ENCODE results near the gene CACNA1B. TPM values are rescaled to one million over a fixed set of nuclear protein-coding genes. Genes with fewer than 3 reads are reported as not detected.

CACNA1B gene
- total RNA-seq, 8 experiments from 2014 or later, result 0.04 to 12.8 (median 9.7) TPM

GRCh38 chr9:138066049-138066448 is 188.5 kb downstream of the CACNA1B start:
- Histone ChIP-seq H3K4me3 (no peak overlapping the region), H3K4me1 (replicated peaks in 1 of 2) (peaks cover 7 to 16% of the 10 kb centered on the region in 2 donors), H3K27ac (no peak overlapping the region)
- in situ Hi-C loops (cut with MboI; ENCODE audit: low pct_unique_long_range_greater_than_20kb in 2 of 9, low sequenced_read_pairs in 9 of 9, unreplicated experiment in 9 of 9), result no loop called here
- whole genome bisulfite sequencing, 10 experiments, result 10 to 100% (median 54%) methylated on average over 2 to 5 of the region's 6 CpGs; no CpG with 5 or more reads in 4 of the 10 experiments
- ATAC-seq (replicated peaks in 6 of 8), result peak in 1 of 8 experiments; percentile 36

- H3K4me1 ChIP-seq (replicated peaks in 1 of 2), result peaks cover 7 to 16% of the 10 kb centered on the region in 2 donors
- in situ Hi-C loops (cut with MboI; ENCODE audit: low pct_unique_long_range_greater_than_20kb in 2 of 9, low sequenced_read_pairs in 9 of 9, unreplicated experiment in 9 of 9), result no loop called here
- no peak overlapping the region for H3K27ac ChIP-seq
- H3K4me3 ChIP-seq, result no peak overlapping the region
- ATAC-seq (replicated peaks in 6 of 8), result no peak
- 51 to 100% (median 90%) methylated on average over 2 to 12 of the region's 17 CpGs; no CpG with 5 or more reads in 1 of the 10 experiments for WGBS, 10 experiments
These were observed 190.2 kb downstream of the CACNA1B start for GRCh38 chr9:138067613-138068367.

DNA sequence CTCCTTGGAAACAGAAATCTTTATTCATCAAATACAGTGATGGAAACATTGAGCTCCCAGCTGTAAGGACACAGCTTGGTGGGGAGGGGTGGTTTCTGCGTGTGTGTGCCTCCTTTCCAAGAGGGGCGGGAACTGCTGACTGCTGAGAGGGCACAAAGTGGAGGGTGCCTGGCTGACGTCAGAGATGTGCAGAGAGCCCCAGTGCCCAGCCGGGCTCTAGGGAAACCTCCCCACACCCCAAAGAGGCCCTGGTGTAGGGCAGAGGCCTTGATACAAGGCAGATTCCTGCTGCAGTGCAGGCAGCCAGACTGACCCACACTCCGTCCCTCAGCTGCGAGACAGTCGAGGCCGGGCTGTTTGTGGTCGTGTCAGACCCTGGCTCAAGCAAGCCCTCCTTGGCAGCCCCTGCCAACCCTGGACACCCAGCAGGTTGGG is 191.0 kb downstream of the CACNA1B start:
- in situ Hi-C loops (cut with MboI; ENCODE audit: low pct_unique_long_range_greater_than_20kb in 2 of 9, low sequenced_read_pairs in 9 of 9, unreplicated experiment in 9 of 9), result no loop called here
- WGBS, 10 experiments, result 0 to 100% (median 10%) methylated on average over 1 to 3 of the region's 9 CpGs; no CpG with 5 or more reads in 6 of the 10 experiments
- ATAC-seq (replicated peaks in 6 of 8), result peak in 5 of 8 experiments; percentile 83 to 89 (median 88)
- no peak overlapping the region for H3K4me3 ChIP-seq
- peaks cover 7 to 16% of the 10 kb centered on the region in 2 donors for H3K4me1 ChIP-seq (replicated peaks in 1 of 2)
- H3K27ac ChIP-seq, result no peak overlapping the region

DNA sequence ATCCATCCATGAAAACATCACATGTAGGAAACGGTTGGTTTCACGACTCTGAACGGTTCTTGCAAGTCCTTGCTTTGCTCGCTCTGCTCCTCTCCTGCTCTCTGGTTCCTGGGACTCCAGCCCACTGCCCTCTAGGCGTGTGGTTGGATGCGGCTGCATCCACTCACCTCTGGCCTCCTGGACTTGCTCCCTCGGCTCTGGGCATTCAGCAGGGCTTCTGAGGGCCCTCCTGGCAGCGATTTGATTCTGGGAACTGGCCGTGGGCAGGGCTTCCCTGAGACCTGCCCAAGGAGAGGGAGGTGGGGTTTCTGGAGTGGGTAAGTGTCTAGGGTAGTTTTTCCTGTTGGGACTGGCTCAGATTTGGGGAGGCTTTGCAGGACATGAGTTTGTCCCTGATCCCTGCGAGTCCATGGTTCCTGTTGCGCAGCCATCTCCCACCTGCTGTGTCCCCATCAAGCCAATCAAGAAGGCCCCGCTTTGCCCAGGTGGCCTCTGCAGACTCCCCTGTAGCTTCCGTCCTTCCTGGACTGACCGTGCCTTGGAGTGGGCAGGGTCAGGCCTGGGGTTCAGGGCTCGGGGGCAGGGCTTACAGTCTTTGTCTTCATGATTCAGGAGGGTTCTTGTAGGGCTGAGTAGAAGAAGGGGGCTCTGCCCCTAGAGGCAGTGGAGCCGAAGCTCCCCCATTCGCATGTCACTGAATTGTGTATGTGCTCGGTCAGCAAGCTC is 192.3 kb downstream of the CACNA1B start:
- H3K27ac ChIP-seq, result no peak overlapping the region
- peak in 1 of 8 experiments; percentile 5 for ATAC-seq (replicated peaks in 6 of 8)
- H3K4me1 ChIP-seq (replicated peaks in 1 of 2), result peaks cover 7 to 16% of the 10 kb centered on the region in 2 donors
- no peak overlapping the region for H3K4me3 ChIP-seq
- in situ Hi-C loops (cut with MboI; ENCODE audit: low pct_unique_long_range_greater_than_20kb in 2 of 9, low sequenced_read_pairs in 9 of 9, unreplicated experiment in 9 of 9), result no loop called here
- WGBS, 10 experiments, result 7 to 100% (median 66%) methylated on average over 1 to 13 of the region's 18 CpGs

DNA sequence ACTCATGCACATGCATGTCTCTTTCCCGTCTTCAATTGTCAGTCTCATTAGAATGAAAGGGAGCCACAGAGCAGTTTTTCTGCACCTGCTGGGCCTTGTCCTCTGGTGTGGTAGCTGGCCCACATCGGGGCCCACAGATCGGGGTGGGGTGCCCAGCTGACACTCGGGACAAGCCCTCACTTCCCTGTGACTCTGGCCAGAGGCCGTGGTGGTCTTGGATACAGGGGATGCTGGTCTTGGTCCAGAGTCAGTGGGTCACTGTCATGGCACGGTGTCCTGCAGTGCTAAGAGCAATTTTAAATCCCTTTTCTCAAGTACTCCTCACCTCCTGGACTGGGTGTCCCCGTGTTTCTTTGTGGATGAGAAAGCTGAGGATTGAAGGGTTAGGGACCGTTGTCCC is 193.2 kb downstream of the CACNA1B start:
- Histone ChIP-seq H3K4me3 (no peak overlapping the region), H3K27ac (no peak overlapping the region), H3K4me1 (replicated peaks in 1 of 2) (peaks cover 7 to 16% of the 10 kb centered on the region in 2 donors)
- 0 to 100% (median 27%) methylated on average over 1 to 4 of the region's 8 CpGs; no CpG with 5 or more reads in 3 of the 10 experiments for WGBS, 10 experiments
- in situ Hi-C loops (cut with MboI; ENCODE audit: low pct_unique_long_range_greater_than_20kb in 2 of 9, low sequenced_read_pairs in 9 of 9, unreplicated experiment in 9 of 9), result no loop called here
- ATAC-seq (replicated peaks in 6 of 8), result no peak

- no peak overlapping the region for H3K27ac ChIP-seq
- H3K4me3 ChIP-seq, result no peak overlapping the region
- in situ Hi-C loops (cut with MboI; ENCODE audit: low pct_unique_long_range_greater_than_20kb in 2 of 9, low sequenced_read_pairs in 9 of 9, unreplicated experiment in 9 of 9), result no loop called here
- ATAC-seq (replicated peaks in 6 of 8), result no peak
- 20 to 85% methylated on average over 1 to 4 of the region's 14 CpGs; no CpG with 5 or more reads in 8 of the 10 experiments for WGBS, 10 experiments
- H3K4me1 ChIP-seq (replicated peaks in 1 of 2), result peaks cover 7 to 16% of the 10 kb centered on the region in 2 donors
These were observed 193.7 kb downstream of the CACNA1B start for GRCh38 chr9:138071292-138071691.

- no peak for ATAC-seq (replicated peaks in 6 of 8)
- in situ Hi-C loops (cut with MboI; ENCODE audit: low pct_unique_long_range_greater_than_20kb in 2 of 9, low sequenced_read_pairs in 9 of 9, unreplicated experiment in 9 of 9), result no loop called here
- peaks cover 7 to 16% of the 10 kb centered on the region in 2 donors for H3K4me1 ChIP-seq (replicated peaks in 1 of 2)
- no peak overlapping the region for H3K27ac ChIP-seq
- no peak overlapping the region for H3K4me3 ChIP-seq
- WGBS, 10 experiments, result 83 to 100% methylated on average over 1 of the region's 6 CpGs; no CpG with 5 or more reads in 8 of the 10 experiments
These were observed 194.1 kb downstream of the CACNA1B start for GRCh38 chr9:138071731-138072130.

DNA sequence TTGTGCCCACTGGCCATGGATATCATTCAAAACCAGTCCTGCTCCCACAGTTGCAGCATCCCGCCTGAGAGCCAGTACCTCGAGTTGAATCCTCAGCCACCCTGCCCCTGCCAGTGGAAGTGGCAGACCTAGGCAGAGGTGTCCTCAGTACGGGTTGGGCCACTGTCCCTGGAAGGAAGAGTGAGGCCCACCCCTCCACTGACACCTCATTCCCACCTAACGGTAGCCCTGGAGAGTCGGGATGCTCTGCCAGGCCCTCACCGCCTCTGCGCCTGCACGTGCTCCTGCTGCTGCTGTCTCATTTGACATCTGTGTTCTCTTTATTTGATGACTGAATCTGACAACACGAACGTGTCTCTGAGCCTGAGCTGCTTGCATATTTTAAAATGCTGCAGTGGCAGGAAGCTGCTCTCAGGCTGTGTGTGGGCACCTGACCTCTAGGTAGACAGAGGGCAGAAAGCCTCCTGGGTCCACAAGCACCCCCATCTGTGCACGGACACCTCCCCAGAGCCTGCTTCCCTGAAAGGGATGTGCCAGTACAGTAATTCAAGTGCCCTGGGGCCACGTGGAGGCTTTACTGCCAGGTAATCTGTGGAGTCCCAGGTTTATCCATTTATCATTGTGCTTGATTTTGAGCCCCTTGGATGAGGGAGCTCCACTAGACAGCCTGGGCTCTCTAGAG is 194.7 kb downstream of the CACNA1B start:
- H3K27ac ChIP-seq, result no peak overlapping the region
- peaks cover 7 to 16% of the 10 kb centered on the region in 2 donors for H3K4me1 ChIP-seq (replicated peaks in 1 of 2)
- peak in 1 of 8 experiments; percentile 2 for ATAC-seq (replicated peaks in 6 of 8)
- WGBS, 10 experiments, result 20 to 75% (median 35%) methylated on average over 2 to 5 of the region's 12 CpGs; no CpG with 5 or more reads in 5 of the 10 experiments
- H3K4me3 ChIP-seq, result no peak overlapping the region
- in situ Hi-C loops (cut with MboI; ENCODE audit: low pct_unique_long_range_greater_than_20kb in 2 of 9, low sequenced_read_pairs in 9 of 9, unreplicated experiment in 9 of 9), result no loop called here

DNA sequence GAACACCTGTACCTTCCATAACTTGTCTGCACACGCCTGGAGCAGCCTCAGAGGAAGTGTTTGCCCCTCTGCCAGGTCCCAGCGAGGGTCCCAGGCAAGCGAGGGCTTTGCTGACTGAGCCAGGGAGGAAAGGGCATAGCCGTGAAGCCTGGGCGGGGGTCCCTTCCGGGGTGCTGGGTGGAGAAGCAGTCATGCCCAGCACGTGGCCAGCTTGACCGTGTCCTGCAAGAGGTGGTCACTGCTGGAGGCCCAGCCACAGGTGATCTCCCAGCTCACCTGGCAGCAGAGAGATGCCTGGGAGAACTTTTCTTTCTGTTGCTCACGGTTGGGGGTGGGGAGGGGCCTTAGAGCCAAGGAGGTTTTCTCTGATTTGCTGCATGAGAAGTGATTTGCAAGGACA is 195.3 kb downstream of the CACNA1B start:
- no peak overlapping the region for H3K27ac ChIP-seq
- in situ Hi-C loops (cut with MboI; ENCODE audit: low pct_unique_long_range_greater_than_20kb in 2 of 9, low sequenced_read_pairs in 9 of 9, unreplicated experiment in 9 of 9), result no loop called here
- no peak for ATAC-seq (replicated peaks in 6 of 8)
- no peak overlapping the region for H3K4me3 ChIP-seq
- peaks cover 7 to 16% of the 10 kb centered on the region in 2 donors for H3K4me1 ChIP-seq (replicated peaks in 1 of 2)
- 0 to 10% methylated on average over 1 to 2 of the region's 9 CpGs; no CpG with 5 or more reads in 8 of the 10 experiments for WGBS, 10 experiments

DNA sequence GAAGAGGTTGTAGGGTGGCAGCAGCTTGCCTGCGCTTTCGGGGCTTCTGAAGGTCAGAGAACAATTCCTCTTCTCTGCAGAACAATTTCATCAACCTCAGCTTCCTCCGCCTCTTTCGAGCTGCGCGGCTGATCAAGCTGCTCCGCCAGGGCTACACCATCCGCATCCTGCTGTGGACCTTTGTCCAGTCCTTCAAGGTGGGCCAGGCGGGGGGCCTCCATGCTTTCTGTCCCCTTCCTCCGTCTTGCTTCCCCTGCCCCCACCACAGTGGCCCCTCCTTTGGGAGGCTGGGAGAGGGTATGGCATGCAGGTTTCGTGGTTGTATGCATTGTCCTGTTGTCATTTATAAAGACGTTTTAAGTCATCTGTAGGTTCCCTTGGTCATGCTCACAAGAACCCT is 195.8 kb downstream of the CACNA1B start:
- no peak overlapping the region for H3K4me3 ChIP-seq
- peaks cover 5 to 14% of the 10 kb centered on the region in 2 donors for H3K4me1 ChIP-seq (replicated peaks in 1 of 2)
- in situ Hi-C loops (cut with MboI; ENCODE audit: low pct_unique_long_range_greater_than_20kb in 2 of 9, low sequenced_read_pairs in 9 of 9, unreplicated experiment in 9 of 9), result no loop called here
- WGBS, 10 experiments, result 70 to 100% (median 81%) methylated on average over 1 to 6 of the region's 12 CpGs; no CpG with 5 or more reads in 4 of the 10 experiments
- H3K27ac ChIP-seq, result no peak overlapping the region
- ATAC-seq (replicated peaks in 6 of 8), result no peak

DNA sequence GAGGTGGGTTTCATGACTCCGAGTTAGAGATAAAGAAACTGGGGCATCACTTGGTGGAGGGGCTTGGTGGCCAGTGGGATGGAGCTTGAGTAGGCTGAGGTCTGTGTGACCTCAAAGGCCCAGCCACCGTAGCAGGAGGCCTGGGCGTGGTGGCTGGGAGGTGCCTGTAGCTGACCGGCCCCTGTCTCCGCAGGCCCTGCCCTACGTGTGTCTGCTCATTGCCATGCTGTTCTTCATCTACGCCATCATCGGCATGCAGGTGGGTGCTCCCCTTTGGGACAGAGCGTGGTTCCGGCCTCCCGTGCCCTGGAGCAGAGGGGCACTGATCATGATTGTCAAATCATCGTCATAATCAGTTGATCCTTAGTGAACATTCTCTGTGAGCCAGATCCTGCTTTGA is 196.2 kb downstream of the CACNA1B start:
- in situ Hi-C loops (cut with MboI; ENCODE audit: low pct_unique_long_range_greater_than_20kb in 2 of 9, low sequenced_read_pairs in 9 of 9, unreplicated experiment in 9 of 9), result no loop called here
- H3K27ac ChIP-seq, result no peak overlapping the region
- ATAC-seq (replicated peaks in 6 of 8), result no peak
- WGBS, 10 experiments, result 60 to 96% (median 78%) methylated on average over 1 to 10 of the region's 12 CpGs; no CpG with 5 or more reads in 5 of the 10 experiments
- no peak overlapping the region for H3K4me3 ChIP-seq
- peaks cover 3 to 10% of the 10 kb centered on the region in 2 donors for H3K4me1 ChIP-seq (replicated peaks in 1 of 2)

GRCh38 chr9:138074516-138074915 is 196.9 kb downstream of the CACNA1B start:
- no peak overlapping the region for H3K4me3 ChIP-seq
- no peak overlapping the region for H3K27ac ChIP-seq
- WGBS, 10 experiments, result 15 to 94% (median 87%) methylated on average over 4 to 9 of the region's 18 CpGs; no CpG with 5 or more reads in 4 of the 10 experiments
- in situ Hi-C loops (cut with MboI; ENCODE audit: low pct_unique_long_range_greater_than_20kb in 2 of 9, low sequenced_read_pairs in 9 of 9, unreplicated experiment in 9 of 9), result no loop called here
- H3K4me1 ChIP-seq (replicated peaks in 1 of 2), result peaks cover 0 to 6% of the 10 kb centered on the region in 2 donors
- ATAC-seq (replicated peaks in 6 of 8), result no peak

- no peak overlapping the region for H3K4me3 ChIP-seq
- in situ Hi-C loops (cut with MboI; ENCODE audit: low pct_unique_long_range_greater_than_20kb in 2 of 9, low sequenced_read_pairs in 9 of 9, unreplicated experiment in 9 of 9), result no loop called here
- H3K27ac ChIP-seq, result no peak overlapping the region
- H3K4me1 ChIP-seq (replicated peaks in 1 of 2), result peaks cover 0 to 2% of the 10 kb centered on the region in 2 donors
- ATAC-seq (replicated peaks in 6 of 8), result no peak
- WGBS, 10 experiments, result 50 to 96% (median 82%) methylated on average over 2 to 11 of the region's 20 CpGs; no CpG with 5 or more reads in 3 of the 10 experiments
These were observed 197.9 kb downstream of the CACNA1B start for GRCh38 chr9:138075496-138075895.
